ENCODE results near the gene HTR3C.
"Not testable (repeated sequence)": the region's sequence is repeated elsewhere in the genome, so short reads cannot be mapped to it uniquely, and the experiment has no call there.

HTR3C gene

GRCh38 chr3:184031187-184031792, 21.6 kb upstream of the HTR3C start, which contains the start of gene HTR3D:
Gene HTR3D (plus strand): TSS chr3:184031742. CDS start chr3:184031742, 0 bp downstream.
- no peak for DNase-seq

GRCh38 chr3:184037816-184038215, 15.0 kb upstream of the HTR3C start:
- DNase-seq = no peak

GRCh38 chr3:184038307-184038706, 14.5 kb upstream of the HTR3C start:
- not testable (repeated sequence) for DNase-seq

- DNase-seq = peak; percentile 99
These were observed 13.4 kb upstream of the HTR3C start for GRCh38 chr3:184039414-184039813.

GRCh38 chr3:184040010-184040409, 12.8 kb upstream of the HTR3C start:
- DNase-seq = peak; percentile 95

- DNase-seq = no peak
These were observed 10.2 kb upstream of the HTR3C start for GRCh38 chr3:184042617-184043016.

- no peak for DNase-seq
These were observed 6.9 kb upstream of the HTR3C start for GRCh38 chr3:184045995-184046394.

- no peak for DNase-seq
These were observed 2.5 kb upstream of the HTR3C start for GRCh38 chr3:184050217-184050847.

- no peak for DNase-seq
These were observed 5.2 kb downstream of the HTR3C start for GRCh38 chr3:184058029-184058428.

- DNase-seq = no peak
These were observed 6.6 kb downstream of the HTR3C start for GRCh38 chr3:184059424-184059823.

- no peak for DNase-seq
These were observed 9.8 kb downstream of the HTR3C start for GRCh38 chr3:184062637-184063036.

- no peak for DNase-seq
These were observed 13.4 kb downstream of the HTR3C start for GRCh38 chr3:184066211-184066610.

- no peak for DNase-seq
These were observed 14.8 kb downstream of the HTR3C start for GRCh38 chr3:184067573-184068055.

GRCh38 chr3:184068344-184068743, 15.5 kb downstream of the HTR3C start:
- no peak for DNase-seq

- not testable (repeated sequence) for DNase-seq
These were observed 18.3 kb downstream of the HTR3C start for GRCh38 chr3:184071142-184071541.

- DNase-seq = no peak
These were observed 20.8 kb downstream of the HTR3C start for GRCh38 chr3:184073621-184074020.

GRCh38 chr3:184075901-184076300, 23.1 kb downstream of the HTR3C start:
- no peak for DNase-seq

GRCh38 chr3:184077881-184078280, 25.0 kb downstream of the HTR3C start:
- DNase-seq = no peak

- no peak for DNase-seq
These were observed 26.0 kb downstream of the HTR3C start for GRCh38 chr3:184078851-184079250.

- no peak for DNase-seq
These were observed 28.4 kb downstream of the HTR3C start for GRCh38 chr3:184081116-184081830.

GRCh38 chr3:184082034-184082433, 29.2 kb downstream of the HTR3C start:
- no peak for DNase-seq

GRCh38 chr3:184082465-184082864, 29.6 kb downstream of the HTR3C start:
- no peak for DNase-seq

- no peak for DNase-seq
These were observed 32.6 kb downstream of the HTR3C start for GRCh38 chr3:184085389-184085852.

GRCh38 chr3:184092199-184092598, 39.4 kb downstream of the HTR3C start:
- no peak for DNase-seq

All from NCI-H82 (cell line).